Activated CD4-positive, alpha-beta T cell treated with anti-CD3 and anti-CD28 coated beads for 24 hours (primary cell): ENCODE data around the gene TBCE.

Experiments used
- DNase-seq, 2 donors: peaks; one replicate each; pipeline ENCODE4 v3.0.0-alpha.2; 2020; ENCODE audit warnings: low read depth in 2 of 2

Gene TBCE

GRCh38 chr1:235367000-235367908, at the start of gene TBCE:
TBCE (plus strand) TSS chr1:235367427; CDS start chr1:235380050, 12,623 bp downstream.
- DNase-seq, result peak; percentile 82 to 89

GRCh38 chr1:235319255-235319654, 48.0 kb upstream of the TBCE start:
- no peak for DNase-seq

GRCh38 chr1:235320521-235321179, 46.6 kb upstream of the TBCE start:
- no peak for DNase-seq

GRCh38 chr1:235324296-235324695, 42.9 kb upstream of the TBCE start:
- no peak for DNase-seq

- no peak for DNase-seq
Observed at GRCh38 chr1:235325139-235325538, 42.1 kb upstream of the TBCE start.

GRCh38 chr1:235325854-235326253, 41.4 kb upstream of the TBCE start:
- no peak for DNase-seq

- DNase-seq, result peak in 1 of 2 donors; percentile 29
Observed at GRCh38 chr1:235326719-235327558, 40.3 kb upstream of the TBCE start.

GRCh38 chr1:235327559-235328270, 39.5 kb upstream of the TBCE start, which contains the start of gene ARID4B:
ARID4B (minus strand) TSS chr1:235328179; CDS start chr1:235326919, 1,260 bp downstream.
- peak in 1 of 2 donors; percentile 31 for DNase-seq

- peak; percentile 97 to 98 for DNase-seq
Observed at GRCh38 chr1:235328271-235329138, 38.7 kb upstream of the TBCE start, which contains the start of gene GGPS1. GGPS1 (plus strand) TSS chr1:235328570; CDS start chr1:235335265, 6,695 bp downstream.

GRCh38 chr1:235329139-235329902, 37.9 kb upstream of the TBCE start:
- no peak for DNase-seq

GRCh38 chr1:235330918-235331285, 36.3 kb upstream of the TBCE start:
- no peak for DNase-seq

GRCh38 chr1:235331401-235331800, 35.8 kb upstream of the TBCE start:
- no peak for DNase-seq

- DNase-seq, result no peak
Observed at GRCh38 chr1:235336903-235337302, 30.3 kb upstream of the TBCE start.

GRCh38 chr1:235339746-235340145, 27.5 kb upstream of the TBCE start:
- no peak for DNase-seq

- no peak for DNase-seq
Observed at GRCh38 chr1:235341334-235341733, 25.9 kb upstream of the TBCE start.

GRCh38 chr1:235342039-235342438, 25.2 kb upstream of the TBCE start:
- DNase-seq, result no peak

- DNase-seq, result no peak
Observed at GRCh38 chr1:235342471-235342870, 24.8 kb upstream of the TBCE start.

- no peak for DNase-seq
Observed at GRCh38 chr1:235343726-235344125, 23.5 kb upstream of the TBCE start.

GRCh38 chr1:235351441-235351840, 15.8 kb upstream of the TBCE start:
- no peak for DNase-seq
